Transverse colon (tissue), 4 donors: Measurements from ENCODE around the gene ARHGAP31. TPM values are rescaled to one million over a fixed set of nuclear protein-coding genes. Genes with fewer than 3 reads are reported as not detected.
A peak's percentile ranks its signal among the peaks of the same experiment; 100 is the strongest.
"Not testable (repeated sequence)": the region's sequence is repeated elsewhere in the genome, so short reads cannot be mapped to it uniquely, and the experiment has no call there.

Source experiments
- DNase-seq: peaks from one replicate; pipeline ENCODE4 v3.0.0-alpha.2; 2019
- H3K27ac ChIP-seq, 4 donors: fragments of 200-600 bp; sonication (generic); 2 replicates each; pipeline ENCODE4 v1.5.1; 2016 to 2018; ENCODE audit warnings: inconsistent platforms in 4 of 4
- H3K27me3 ChIP-seq: fragments of 200-600 bp; sonication (generic); 2 replicates; pipeline ENCODE4 v1.5.1; 2017; ENCODE audit warnings: inconsistent platforms
- H3K36me3 ChIP-seq, 4 donors: fragments of 200-600 bp; sonication (generic); 2 replicates each; pipeline ENCODE4 v1.5.1; 2017 to 2019; ENCODE audit warnings: inconsistent platforms in 4 of 4
- H3K4me1 ChIP-seq, 4 donors: fragments of 200-600 bp; sonication (generic); 2 replicates each; pipeline ENCODE4 v1.5.1; 2017 to 2020; ENCODE audit warnings: inconsistent platforms in 4 of 4
- H3K4me3 ChIP-seq, 4 donors: fragments of 200-600 bp; sonication (generic); 1 replicate in 1 of 4; 2 replicates in 3 of 4; pipeline versions ENCODE4 v1.5.1 to v1.6.1; 2017 to 2019; ENCODE audit warnings: inconsistent platforms in 4 of 4
- H3K9me3 ChIP-seq, 2 donors: fragments of 200-600 bp; sonication (generic); 2 replicates each; pipeline ENCODE4 v1.5.1; 2017 to 2019; ENCODE audit warnings: inconsistent platforms in 2 of 2
- EP300 ChIP-seq: sonication (generic); formaldehyde crosslinking; IDR thresholded peaks from one replicate; pipeline ENCODE4 v1.6.1; 2017; ENCODE audit warnings: antibody characterized with exemption, low read depth
- POLR2A ChIP-seq: fragments of 450-650 bp; IDR thresholded peaks from one replicate; pipeline ENCODE4 v1.6.1; 2016; ENCODE audit warnings: antibody characterized with exemption, mild to moderate bottlenecking, moderate library complexity
- POLR2AphosphoS5 ChIP-seq, 3 donors: sonication (generic); formaldehyde crosslinking; IDR thresholded peaks; one replicate each; pipeline ENCODE4 v1.6.1; 2016; ENCODE audit warnings: antibody characterized with exemption in 3 of 3
- WGBS, 2 donors: methylation state at CpG; one replicate each; pipeline ENCODE4 v1.1.5; 2018; ENCODE audit warnings: low coverage in 1 of 2; 5-methylcytosine and 5-hydroxymethylcytosine counted together
- in situ Hi-C, 4 donors: fragments of 200-750 bp; cut with MboI; loops; one replicate each; pipeline versions ENCODE4 v1.15.0 to v1.15.1; 2017; ENCODE audit warnings: low sequenced_read_pairs in 3 of 4, low pct_ligation_motif_present in 1 of 4, low pct_unique_long_range_greater_than_20kb in 1 of 4
- intact Hi-C: fragments of 100-400 bp; cut with DNase I; formaldehyde crosslinking; loops from one replicate; pipeline ENCODE4 v1.15.1; 2023; ENCODE audit warnings: low total_unique reads
- total RNA-seq, 4 donors: library from RNA; depleted of rRNA; stranded (reverse); fragments of >200 nt; gene quantifications; one replicate each; pipeline ENCODE4 v1.1.0, GENCODE V29; 2016
- TF ChIP-seq, protein P1 (sequence below), 5 experiments: fragments of 200-600 bp in 3 of 5; fragments of 450-650 bp in 2 of 5; sonication (generic) in 3 of 5; IDR thresholded peaks; 1 replicate in 2 of 5; 2 replicates in 3 of 5; pipeline ENCODE4 v1.5.1; 2016 to 2017; ENCODE audit warnings: antibody characterized with exemption in 5 of 5, inconsistent platforms in 3 of 5, mild to moderate bottlenecking in 2 of 5, moderate library complexity in 1 of 5

ARHGAP31 gene
- total RNA-seq, 4 donors from 2014 or later = 6.7 to 68.5 (median 9.6) TPM

DNA sequence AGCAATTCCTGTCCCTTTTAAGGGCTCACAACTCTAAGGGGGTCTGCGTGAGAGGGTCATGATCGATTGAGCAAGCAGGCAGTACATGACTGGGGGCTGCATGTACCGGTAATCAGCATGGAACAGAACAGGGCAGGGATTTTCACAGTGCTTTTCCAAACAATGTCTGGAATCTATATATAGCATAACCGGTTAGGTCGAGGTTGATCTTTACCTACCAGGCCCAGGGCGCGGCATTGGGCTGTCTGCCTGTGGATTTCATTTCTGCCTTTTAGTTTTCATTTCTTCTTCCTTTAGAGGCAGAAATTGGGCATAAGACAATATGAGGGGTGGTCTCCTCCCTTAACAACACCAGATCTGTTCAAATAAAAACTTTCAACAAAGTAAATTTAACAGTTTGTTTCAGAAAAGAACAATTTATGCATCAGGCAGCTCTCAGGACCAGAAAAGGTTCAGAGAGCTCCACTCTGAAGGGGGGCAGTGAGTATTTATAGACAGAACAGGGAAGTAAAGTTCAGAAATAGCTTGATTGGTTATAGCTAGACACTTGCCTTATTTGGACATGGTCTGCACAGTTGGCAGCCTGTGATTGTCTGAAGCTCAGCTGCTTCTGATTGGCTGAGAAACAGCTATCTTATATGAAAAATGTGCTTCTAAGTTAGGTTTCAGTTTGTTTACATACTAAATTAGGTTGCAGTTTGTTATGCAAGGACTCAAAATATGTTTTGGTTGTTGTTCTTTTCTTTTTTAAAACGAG lies 36.4 kb upstream of the ARHGAP31 start:
- WGBS, 2 donors = 50 to 53% methylated on average over 6 to 8 of the region's 8 CpGs
- DNase-seq = peak; percentile 62
- Histone ChIP-seq H3K4me1 (peaks cover 0 to 28% (median 12%) of the 10 kb centered on the region in 4 donors), H3K36me3 (no peaks in the 10 kb centered on the region), H3K27ac (peak overlapping the region; percentile 65 to 81 (median 70)), H3K27me3 (no peaks in the 10 kb centered on the region), H3K9me3 (no peaks in the 10 kb centered on the region), H3K4me3 (no peak overlapping the region)
- TF ChIP-seq EP300 (no peak), POLR2AphosphoS5 (IDR thresholded peaks at IDR 0.05) (peak in 1 of 3 donors; percentile 30), POLR2A (peak; percentile 34)
- TF ChIP-seq, protein P1, sequence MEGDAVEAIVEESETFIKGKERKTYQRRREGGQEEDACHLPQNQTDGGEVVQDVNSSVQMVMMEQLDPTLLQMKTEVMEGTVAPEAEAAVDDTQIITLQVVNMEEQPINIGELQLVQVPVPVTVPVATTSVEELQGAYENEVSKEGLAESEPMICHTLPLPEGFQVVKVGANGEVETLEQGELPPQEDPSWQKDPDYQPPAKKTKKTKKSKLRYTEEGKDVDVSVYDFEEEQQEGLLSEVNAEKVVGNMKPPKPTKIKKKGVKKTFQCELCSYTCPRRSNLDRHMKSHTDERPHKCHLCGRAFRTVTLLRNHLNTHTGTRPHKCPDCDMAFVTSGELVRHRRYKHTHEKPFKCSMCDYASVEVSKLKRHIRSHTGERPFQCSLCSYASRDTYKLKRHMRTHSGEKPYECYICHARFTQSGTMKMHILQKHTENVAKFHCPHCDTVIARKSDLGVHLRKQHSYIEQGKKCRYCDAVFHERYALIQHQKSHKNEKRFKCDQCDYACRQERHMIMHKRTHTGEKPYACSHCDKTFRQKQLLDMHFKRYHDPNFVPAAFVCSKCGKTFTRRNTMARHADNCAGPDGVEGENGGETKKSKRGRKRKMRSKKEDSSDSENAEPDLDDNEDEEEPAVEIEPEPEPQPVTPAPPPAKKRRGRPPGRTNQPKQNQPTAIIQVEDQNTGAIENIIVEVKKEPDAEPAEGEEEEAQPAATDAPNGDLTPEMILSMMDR (IDR thresholded peaks at IDR 0.05) = no peak
- intact Hi-C loops (no loop called here), in situ Hi-C loops (no loop called here)

DNA sequence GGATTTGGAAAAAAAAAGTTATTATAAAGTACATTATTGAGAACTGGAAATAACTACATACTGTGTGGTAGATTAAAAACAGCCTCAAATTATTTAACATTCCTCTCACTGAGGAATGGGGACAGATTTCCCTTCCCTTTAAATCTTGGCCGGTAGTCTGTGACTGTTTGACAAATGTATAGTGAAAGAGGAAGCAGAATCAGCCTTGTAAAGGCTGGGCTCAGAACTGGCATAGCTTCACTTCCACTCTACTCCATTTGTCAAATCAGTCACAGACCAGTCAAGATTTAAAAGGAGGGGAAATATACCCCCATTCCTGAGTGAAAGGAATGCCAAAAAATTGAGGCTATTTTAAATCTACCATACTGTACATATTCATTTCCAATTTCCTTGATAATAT lies 35.3 kb upstream of the ARHGAP31 start:
- DNase-seq = no peak
- no peak overlapping the region for H3K4me3 ChIP-seq
- intact Hi-C loops (no loop called here), in situ Hi-C loops (no loop called here)
- no peaks in the 10 kb centered on the region for H3K27me3 ChIP-seq
- H3K27ac ChIP-seq = peak overlapping the region; percentile 65 to 81 (median 70)
- peaks cover 0 to 28% (median 12%) of the 10 kb centered on the region in 4 donors for H3K4me1 ChIP-seq
- 17 to 18% methylated on average over 1 of the region's 1 CpG for WGBS, 2 donors
- no peaks in the 10 kb centered on the region for H3K9me3 ChIP-seq
- no peaks in the 10 kb centered on the region for H3K36me3 ChIP-seq
- TF ChIP-seq POLR2AphosphoS5 (IDR thresholded peaks at IDR 0.05) (no peak), EP300 (no peak), POLR2A (no peak)
- TF ChIP-seq, protein P1 (IDR thresholded peaks at IDR 0.05) = no peak

DNA sequence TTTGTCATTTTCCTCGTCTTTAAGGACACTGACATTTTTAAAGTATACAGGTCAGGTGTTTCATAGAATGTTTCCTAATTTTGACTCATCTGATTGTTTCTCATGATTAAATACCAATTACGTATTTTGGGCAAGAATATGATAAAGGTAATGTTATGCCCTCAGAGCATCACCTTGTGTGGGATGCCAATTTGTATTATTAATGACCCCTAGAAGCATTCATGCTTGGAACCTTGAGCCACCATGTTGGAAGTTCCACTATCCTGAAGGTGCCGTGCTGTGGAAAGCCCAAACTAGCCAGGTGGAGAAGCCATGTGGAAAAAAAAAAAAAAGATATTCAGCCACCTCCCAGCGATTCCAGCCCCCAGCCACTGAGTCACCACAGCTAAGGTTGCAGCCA lies 34.4 kb upstream of the ARHGAP31 start:
- in situ Hi-C loops = no loop called here
- Histone ChIP-seq H3K36me3 (no peaks in the 10 kb centered on the region), H3K4me3 (no peak overlapping the region), H3K27me3 (no peaks in the 10 kb centered on the region), H3K4me1 (peaks cover 0 to 28% (median 12%) of the 10 kb centered on the region in 4 donors), H3K9me3 (no peaks in the 10 kb centered on the region), H3K27ac (no peak overlapping the region)
- TF ChIP-seq EP300 (no peak), POLR2A (no peak), POLR2AphosphoS5 (IDR thresholded peaks at IDR 0.05) (no peak)
- TF ChIP-seq, protein P1 (IDR thresholded peaks at IDR 0.05) = no peak
- intact Hi-C loops = no loop called here
- no peak for DNase-seq
- 94 to 100% methylated on average over 2 to 4 of the region's 4 CpGs for WGBS, 2 donors

DNA sequence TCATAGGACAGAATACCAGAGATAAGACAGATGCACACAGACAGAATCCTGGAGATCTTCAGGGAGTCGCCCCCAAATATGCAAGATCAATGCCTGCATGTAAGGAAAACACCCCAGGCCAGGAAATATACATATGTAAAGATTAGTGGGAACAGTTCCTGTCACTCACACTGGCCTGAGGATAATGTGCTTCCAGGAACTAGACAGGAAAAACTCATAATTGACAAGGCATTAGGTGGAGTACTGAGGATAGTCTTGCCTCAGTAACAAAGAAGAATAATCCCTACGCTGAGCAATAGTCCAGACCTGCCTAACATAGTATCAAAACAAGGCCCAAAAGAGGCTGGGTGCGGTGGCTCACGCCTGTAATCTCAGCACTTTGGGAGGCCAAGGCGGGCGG lies 33.1 kb upstream of the ARHGAP31 start:
- H3K36me3 ChIP-seq = no peaks in the 10 kb centered on the region
- H3K27me3 ChIP-seq = no peaks in the 10 kb centered on the region
- no peak overlapping the region for H3K27ac ChIP-seq
- TF ChIP-seq POLR2A = no peak
- no peaks in the 10 kb centered on the region for H3K9me3 ChIP-seq
- no peak for DNase-seq
- in situ Hi-C loops (no loop called here), intact Hi-C loops (no loop called here)
- H3K4me3 ChIP-seq = no peak overlapping the region
- 76% methylated on average over 6 of the region's 6 CpGs; no CpG with 5 or more reads in 1 of the 2 donors for WGBS, 2 donors
- peaks cover 0 to 28% (median 12%) of the 10 kb centered on the region in 4 donors for H3K4me1 ChIP-seq

GRCh38 chr3:119270212-119270611 lies 24.0 kb upstream of the ARHGAP31 start:
- DNase-seq, in situ Hi-C loops, H3K4me1 ChIP-seq, H3K9me3 ChIP-seq, H3K27ac ChIP-seq, H3K36me3 ChIP-seq, H3K27me3 ChIP-seq, H3K4me3 ChIP-seq, intact Hi-C loops: not testable (repeated sequence)
- WGBS, 2 donors = 61 to 75% methylated on average over 2 of the region's 2 CpGs
